ENCODE results near the gene DDX39B.
"Not testable (repeated sequence)": the region's sequence is repeated elsewhere in the genome, so short reads cannot be mapped to it uniquely, and the experiment has no call there.

The DDX39B gene

GRCh38 chr6:31487674-31488073, 54.1 kb downstream of the DDX39B start:
- DNase-seq (ENCODE audit: low read depth, low spot score): not testable (repeated sequence)

GRCh38 chr6:31486065-31486837, 55.6 kb downstream of the DDX39B start:
- not testable (repeated sequence) for DNase-seq (ENCODE audit: low read depth, low spot score)

GRCh38 chr6:31485055-31485454, 56.7 kb downstream of the DDX39B start:
- no peak for DNase-seq (ENCODE audit: low read depth, low spot score)

GRCh38 chr6:31483392-31483791, 58.4 kb downstream of the DDX39B start:
- no peak for DNase-seq (ENCODE audit: low read depth, low spot score)

GRCh38 chr6:31480574-31480973, 61.2 kb downstream of the DDX39B start:
- no peak for DNase-seq (ENCODE audit: low read depth, low spot score)

Data from activated CD4-positive, CD25-positive, alpha-beta regulatory T cell treated with anti-CD3 and anti-CD28 coated beads, Interleukin-2, amount 50 U/mL, for 16 hours (primary cell).